Stimulated activated CD4-positive, alpha-beta T cell treated with anti-CD3 and anti-CD28 coated beads, Interleukin-2, amount 100 ng/mL, for 4 hours (primary cell): Measurements from ENCODE around the gene A2ML1.
"Not testable (repeated sequence)": the region's sequence is repeated elsewhere in the genome, so short reads cannot be mapped to it uniquely, and the experiment has no call there.

Experiments
- DNase-seq: peaks from one replicate; pipeline ENCODE4 v3.0.0-alpha.2; 2020; ENCODE audit warnings: low read depth

The A2ML1 gene

DNA sequence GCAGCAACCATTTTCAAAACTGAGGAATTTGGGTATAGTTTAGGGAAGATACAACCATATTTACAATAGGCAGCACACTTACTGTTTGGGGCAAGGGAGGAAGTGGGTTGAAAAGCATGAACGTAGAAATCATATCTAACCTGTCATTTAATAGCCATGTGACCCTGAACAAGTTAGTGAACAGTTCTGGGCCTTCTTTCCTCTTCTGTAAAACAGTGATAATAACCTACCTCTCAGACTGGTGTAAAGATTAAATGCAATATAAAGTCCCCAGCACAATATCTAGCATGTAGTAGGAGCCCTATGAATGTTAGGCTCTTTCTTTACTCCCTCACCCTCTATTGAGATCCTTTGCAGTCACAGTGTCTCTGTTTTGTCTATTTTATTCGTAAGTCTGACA is 33.5 kb downstream of the A2ML1 start:
- no peak for DNase-seq

DNA sequence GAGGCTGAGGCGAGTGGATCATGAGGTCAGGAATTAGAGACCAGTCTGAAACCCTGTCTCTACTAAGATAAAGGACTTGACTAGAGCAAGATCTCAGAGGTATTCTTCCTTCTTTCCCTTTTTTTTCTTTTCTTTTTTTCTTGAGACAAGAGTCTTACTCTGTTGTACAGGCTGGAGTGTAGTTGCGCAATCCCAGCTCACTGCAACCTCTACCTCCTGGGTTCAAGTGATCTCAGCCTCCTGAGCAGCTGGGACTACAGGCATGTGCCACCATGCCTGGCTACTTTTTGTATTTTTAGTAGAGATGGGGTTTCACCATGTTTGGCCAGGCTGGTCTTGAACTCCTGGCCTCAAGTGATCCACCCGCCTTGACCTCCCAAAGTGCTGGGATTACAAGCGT is 37.0 kb downstream of the A2ML1 start:
- DNase-seq = not testable (repeated sequence)

DNA sequence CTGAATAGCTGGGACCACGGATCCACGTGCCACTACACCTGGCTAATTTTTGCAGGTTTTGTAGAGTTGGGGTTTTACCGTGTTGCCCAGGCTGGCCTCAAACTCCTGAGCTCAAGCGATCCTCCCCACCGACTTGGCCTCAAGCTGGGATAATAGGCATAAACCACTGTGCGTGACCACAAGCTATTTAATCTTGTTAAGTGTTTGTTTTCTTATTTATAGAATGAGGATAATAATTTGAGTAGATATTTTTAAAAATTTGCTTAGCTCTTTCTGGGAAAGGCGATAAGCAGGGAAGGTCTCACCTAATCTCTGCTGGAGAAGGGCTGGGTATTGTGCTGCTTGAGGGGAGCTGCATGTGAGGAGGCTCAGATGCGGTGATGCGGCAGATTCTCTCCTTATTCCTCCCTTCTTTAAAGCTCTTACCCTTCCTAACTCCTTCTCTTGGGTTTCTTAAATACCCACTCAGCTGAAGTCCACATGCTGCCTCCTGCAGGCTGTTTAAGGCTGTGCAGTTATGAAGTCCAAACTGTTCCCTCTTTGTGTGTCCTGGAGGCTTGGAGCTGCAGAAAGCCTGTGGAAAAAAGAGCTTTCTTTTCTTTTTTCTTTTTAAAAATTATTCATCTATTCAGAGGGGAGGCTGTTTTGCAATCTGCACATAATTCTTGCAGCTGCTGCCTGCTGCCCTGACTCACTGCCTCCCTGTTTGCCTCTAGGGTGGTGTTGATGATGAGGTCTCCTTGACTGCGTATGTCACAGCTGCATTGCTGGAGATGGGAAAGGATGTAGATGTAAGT is 37.9 kb downstream of the A2ML1 start:
- DNase-seq = peak; percentile 1

DNA sequence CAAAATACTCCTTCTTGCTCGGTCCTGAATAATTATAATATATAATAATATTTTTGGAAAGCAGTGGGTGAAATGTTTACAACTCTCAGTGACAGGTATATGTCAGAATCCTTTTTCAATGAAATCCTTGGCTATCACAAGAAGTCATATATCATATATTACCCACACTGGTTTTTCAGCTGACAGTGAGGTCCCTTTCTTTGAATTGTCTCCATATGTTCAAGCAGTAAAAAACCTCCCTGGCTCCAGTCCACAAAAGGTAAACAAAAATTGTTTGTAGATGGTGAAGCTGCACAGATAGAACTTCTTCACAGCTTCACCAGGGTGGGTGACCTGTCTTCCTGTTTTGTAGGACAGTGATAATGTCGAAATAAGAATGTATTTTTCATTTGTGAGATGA is 44.0 kb downstream of the A2ML1 start:
- DNase-seq = no peak

DNA sequence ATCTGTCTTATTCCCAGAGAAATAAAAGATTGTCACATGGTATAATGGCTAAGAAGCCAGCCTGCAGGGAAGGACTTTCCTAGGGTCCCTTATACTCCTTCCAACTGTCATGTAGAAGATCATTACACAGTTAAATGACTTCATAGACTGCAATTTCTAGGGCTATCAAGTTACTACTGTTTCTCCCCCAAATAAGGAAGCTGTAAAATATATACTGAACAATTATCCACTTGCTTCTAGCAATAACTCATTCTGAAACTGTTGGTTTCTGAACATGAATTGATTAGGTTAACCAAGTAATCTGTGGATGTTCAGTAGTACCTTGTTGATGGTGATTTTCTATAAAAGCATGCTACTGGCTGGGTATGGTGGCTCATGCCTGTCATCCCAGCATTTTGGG is 44.6 kb downstream of the A2ML1 start:
- DNase-seq = no peak

DNA sequence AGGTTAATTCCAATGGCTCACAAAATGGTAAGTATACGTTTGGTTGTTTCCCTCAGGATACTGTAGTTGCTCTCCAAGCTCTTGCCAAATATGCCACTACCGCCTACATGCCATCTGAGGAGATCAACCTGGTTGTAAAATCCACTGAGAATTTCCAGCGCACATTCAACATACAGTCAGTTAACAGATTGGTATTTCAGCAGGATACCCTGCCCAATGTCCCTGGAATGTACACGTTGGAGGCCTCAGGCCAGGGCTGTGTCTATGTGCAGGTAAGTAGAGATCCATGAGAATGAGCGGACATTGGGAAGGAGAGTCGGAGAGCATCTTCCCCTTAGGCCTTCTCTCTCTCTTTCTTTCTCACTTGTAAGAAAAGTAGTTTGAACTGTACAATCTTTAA is 45.4 kb downstream of the A2ML1 start:
- DNase-seq = no peak

DNA sequence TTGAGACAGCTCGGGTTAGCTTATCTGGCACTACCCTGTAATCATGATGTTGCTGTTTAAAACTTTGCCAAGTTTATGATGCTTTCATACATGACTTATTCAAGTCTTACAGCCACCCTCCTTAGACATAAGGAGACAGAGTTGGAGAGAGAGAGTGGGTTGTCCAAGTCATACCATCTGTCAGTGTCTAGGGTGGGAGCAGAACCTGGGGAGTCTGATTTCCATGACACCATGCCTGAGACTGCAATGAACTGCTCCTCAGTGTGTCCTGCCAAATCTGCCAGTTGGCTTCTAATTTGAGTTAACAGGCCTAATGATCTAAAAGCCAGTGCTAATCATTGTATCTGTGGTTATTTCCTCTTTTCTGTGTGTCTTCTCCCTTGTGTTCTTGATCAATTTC is 48.2 kb downstream of the A2ML1 start:
- no peak for DNase-seq

DNA sequence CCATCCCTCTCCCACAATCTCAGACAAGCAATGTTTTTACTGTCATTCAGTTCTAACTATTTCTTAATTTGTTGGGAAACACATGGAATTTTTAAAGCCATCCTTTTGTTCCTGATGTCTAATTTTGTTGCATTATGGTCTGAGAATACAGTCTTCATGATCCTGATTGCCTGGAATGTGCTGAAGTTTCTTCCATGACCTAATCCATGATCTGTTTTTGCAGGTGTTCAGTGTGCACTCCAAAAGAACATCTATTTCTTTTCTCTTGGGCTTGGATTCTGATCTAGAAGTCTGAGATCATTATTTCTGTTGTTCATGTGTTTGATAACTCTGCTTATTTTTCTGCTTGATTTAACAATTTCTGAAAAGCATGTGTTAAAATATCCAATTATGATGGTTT is 48.6 kb downstream of the A2ML1 start:
- DNase-seq = no peak

DNA sequence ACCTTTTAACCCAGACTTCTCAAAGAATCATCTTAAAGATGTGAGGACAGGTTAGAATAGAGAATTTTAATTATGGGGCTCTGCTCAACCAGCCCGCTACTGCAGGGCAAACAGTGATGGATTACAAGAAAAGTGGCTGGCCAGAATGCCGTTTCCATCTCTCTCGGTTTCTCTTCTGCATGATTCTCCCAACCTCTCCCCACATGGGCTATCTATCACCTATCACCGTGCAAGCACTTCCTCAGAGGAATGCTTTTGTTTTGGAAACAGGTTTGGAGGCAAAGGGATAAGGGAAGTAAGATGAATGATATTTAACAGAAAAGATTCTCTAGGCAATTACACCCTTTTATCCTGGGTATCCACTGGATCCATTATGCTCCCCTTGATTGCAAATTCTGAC is 54.5 kb downstream of the A2ML1 start:
- no peak for DNase-seq

DNA sequence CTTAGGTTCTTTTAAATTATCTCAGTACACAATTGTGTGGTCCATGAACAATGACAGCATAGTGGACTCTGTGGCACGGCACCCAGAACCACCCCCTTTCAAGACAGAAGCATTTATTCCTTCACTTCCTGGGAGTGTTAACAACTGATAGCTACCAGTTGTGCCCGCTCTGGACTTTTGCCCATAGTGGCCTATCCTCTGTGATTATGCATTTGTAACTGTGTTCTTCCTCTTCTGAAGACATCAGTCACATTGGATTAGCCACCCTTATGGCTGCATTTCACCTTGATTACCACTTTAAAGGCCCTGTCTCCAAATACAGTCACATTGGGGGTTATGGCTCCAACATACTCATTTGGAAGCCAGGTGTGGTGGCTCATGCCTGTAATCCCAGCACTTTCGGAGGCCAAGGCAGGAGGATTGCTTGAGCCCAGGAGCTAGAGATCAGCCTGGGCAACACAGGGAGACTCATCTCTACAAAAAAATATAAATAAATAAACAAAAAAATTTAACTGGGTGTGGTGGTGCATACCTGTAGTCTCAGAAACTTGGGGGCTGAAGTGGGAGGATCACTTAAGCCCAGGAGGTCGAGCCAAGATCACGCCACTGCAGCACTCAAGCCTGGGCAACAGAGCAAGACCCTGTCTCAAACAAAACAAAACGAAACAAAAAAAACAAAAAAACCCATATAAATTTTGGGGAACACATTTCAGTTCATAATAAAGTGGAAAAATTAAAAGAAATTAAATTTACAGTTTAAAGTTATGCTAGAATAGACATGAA is 64.3 kb downstream of the A2ML1 start:
- no peak for DNase-seq

DNA sequence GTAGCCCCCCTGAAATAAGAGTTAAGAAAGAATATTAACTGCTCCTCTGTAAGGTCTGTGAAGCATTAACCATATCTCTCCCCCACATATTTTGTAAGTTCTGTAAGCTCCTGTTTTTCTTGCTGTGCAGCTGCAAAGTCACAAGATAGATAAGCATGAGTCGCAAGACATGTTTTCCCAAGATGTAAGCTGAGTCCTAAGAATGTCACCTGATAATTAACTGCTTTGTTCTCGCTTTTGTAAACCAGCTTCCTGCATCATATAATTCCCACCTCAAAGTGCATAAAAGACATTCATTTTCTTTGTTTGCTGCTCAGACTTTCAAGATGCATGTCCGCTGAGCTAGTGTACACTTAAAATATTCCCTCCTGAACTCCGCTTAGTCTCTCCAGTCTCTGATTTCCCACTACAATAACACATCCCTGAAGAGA is 64.9 kb downstream of the A2ML1 start:
- DNase-seq = no peak

DNA sequence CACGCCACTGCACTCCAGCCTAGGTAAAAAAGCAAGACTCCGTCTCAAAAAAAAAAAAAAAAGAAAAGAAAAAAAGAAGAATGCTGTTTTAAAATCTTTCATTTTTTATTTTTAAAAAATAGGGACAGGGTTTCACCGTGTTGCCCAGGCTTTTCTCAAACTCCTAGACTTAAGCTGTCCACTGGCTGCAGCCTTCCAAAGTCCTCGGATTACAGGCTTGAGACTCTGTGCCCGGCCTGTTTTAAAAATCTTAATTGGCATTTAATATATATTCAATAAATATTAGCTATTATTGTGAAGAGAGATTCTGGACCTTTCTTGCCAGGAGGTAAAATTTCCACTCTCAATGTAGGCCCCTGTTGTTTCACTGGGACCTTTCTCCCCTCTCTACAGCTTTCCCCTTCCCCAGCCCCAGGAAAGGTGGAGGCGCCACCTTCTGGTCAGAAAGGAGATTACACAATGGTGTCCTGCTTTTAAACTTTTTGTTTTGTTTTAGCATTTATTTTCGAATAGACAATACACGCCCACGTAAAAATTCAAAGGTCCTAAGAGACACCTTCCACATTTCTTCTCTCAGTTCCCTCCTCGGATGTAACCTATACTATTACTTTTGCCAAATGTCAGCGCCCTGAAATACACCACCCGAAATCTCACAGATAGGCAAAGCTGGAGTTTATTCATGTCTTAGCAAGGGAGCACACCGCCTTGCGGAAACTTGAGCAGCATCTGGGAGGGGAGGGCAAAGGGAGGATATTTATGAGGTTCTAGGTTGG is 68.1 kb downstream of the A2ML1 start:
- DNase-seq = peak; percentile 32

DNA sequence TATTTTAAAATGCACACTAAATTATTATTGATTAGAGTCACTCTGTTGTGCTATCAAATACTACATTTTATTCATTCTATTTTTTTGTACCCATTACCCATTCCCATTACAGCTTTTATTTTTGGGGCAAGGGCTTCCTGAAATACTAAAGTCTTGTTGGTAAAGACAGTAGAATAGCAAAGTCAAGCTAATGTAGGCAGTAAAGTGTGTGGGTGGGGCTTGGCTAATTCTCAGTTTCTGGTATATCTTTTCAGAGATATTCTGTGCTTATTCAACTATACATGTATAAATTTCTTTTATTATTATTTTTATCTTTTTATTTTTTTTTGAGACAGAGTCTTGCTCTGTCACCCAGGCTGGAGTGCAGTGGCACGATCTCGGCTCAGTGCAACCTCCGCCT is 69.6 kb downstream of the A2ML1 start:
- DNase-seq = no peak

DNA sequence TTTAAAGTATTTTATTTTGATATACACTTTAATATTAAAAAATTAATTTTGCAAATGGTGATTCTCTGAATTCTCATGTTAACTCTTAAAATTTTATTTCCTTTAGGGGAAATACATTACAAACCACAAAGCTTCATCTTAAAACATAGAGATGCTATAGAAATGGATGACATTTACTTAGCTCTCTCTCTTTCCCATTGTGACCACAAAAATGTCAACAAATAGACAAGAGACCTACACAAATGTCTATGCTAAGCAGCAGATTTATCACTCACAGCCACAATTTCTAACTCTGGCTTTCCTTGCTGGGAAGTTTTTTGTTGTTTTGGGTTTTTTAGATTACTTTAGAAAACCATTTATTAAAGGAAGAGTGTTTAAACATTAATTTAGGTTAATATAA is 72.0 kb downstream of the A2ML1 start:
- DNase-seq = no peak

DNA sequence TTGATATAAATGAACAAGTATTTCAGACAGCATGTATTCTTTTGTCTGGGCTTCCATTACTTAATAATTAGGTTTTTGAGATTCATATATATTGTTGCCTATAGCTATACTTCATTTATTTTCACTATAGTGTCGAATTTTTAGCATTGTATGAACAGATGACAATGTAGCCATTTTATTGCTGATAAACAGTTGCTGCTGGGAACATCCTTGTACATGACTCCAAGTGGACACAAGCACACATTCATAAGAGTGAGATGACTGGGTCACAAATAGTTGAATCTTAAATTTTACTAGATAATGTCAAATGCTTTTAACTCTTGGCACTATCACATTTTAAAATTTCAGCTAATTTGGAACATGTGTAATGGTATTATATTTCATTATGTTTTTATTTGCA is 72.6 kb downstream of the A2ML1 start:
- DNase-seq = no peak

DNA sequence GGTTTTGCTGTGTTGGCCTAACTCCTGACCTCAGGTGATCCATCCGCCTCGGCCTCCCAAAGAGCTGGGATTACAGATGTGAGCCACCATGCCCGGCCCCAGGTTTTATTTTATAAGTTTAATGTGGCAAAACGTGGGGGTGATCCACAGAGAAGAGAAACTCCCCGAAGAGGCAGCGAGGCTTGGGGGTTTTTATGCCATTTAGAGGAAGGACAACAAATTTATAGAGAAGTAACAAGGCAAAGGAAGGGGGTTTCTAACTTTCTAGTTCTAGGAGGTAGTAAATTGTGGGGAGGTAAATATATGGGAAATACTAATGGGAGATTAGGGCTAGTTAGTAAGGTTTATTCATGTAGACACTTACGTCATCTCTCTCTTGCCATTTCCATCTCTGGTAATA is 74.7 kb downstream of the A2ML1 start:
- no peak for DNase-seq

DNA sequence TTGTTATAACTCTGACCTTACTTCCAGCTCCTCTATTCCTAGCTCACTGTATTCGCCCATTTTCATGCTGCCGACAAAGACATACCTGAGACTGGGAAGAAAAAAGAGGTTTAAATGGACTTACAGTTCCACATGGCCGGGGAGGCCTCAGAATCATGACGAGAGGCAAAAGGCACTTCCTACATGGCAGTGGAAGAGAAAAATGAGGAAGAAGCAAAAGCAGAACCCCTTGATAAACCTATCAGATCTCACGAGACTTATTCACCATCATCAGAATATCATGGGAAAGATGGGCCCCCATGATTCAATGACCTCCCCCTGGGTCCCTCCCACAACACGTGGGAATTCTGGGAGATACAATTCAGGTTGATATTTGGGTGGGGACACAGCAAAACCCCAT is 77.4 kb downstream of the A2ML1 start:
- no peak for DNase-seq

DNA sequence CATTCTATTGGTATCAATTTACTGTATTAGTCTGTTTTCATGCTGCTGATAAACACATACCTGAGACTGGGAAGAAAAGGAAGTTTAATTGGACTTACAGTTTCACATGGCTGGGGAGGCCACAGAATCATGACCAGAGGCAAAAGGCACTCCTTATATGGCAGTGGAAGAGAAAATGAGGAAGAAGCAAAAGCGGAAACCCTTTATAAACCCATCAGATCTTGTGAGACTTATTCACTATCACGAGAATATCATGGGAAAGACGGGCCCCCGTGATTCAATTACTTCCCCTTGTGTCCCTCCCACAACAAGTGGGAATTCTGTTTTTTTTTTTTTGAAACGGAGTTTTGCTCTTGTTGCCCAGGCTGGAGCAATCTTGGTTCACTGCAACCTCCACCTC is 80.3 kb downstream of the A2ML1 start:
- DNase-seq = not testable (repeated sequence)

DNA sequence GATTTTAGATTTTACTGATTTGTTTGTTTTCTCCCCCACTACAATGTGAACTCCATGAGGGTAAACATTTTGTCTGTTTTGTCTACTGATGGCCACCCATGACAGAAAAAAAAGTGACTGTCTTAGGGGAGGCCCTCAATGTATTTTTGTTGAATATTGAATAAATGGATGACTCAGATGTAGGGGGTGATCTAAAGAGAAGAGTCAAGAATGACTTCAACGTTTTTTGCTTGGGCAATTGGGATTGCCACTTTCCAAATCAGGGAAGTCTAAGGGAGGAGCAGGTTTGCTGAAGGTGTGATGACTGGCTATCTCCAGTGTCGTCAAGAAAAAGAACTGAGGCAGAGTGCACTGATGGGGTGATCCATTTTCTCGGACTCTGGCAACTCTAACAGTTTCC is 81.2 kb downstream of the A2ML1 start:
- no peak for DNase-seq

DNA sequence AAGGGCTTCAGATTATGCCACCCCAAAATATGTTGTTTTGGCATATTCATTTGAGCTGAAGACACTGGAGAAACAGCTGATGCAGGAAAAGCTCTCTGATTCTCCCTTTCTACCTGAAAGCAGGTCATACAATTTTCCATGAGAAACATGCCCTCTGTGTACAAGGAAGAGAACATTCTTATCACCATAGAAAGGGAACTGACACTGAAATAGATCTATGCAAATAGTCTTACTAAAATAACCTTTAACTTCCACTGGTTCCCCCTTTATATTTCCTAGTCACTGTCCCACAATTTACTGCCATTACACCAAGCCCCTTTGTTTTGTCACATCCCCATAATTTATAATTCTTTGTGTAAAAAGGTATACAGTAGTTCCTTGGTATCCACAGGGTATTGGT is 82.2 kb downstream of the A2ML1 start:
- DNase-seq = no peak

DNA sequence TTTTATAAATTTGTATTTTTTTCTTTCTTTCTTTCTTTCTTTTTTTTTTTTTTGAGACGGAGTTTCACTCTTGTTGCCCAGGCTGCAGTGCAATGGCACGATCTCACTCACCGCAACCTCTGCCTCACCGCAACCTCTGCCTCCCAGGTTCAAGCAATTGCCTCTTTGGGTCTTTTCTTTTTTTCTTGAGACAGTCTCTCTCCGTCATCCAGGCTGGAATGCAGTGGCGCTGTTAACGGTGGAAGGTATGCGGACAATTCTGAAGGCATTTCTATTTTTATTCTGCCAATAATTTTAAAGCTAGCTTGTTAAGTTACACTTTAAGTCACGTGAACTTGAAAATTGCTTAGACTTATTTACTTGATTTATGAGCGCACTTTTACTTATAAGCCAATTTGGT is 83.1 kb downstream of the A2ML1 start:
- no peak for DNase-seq

DNA sequence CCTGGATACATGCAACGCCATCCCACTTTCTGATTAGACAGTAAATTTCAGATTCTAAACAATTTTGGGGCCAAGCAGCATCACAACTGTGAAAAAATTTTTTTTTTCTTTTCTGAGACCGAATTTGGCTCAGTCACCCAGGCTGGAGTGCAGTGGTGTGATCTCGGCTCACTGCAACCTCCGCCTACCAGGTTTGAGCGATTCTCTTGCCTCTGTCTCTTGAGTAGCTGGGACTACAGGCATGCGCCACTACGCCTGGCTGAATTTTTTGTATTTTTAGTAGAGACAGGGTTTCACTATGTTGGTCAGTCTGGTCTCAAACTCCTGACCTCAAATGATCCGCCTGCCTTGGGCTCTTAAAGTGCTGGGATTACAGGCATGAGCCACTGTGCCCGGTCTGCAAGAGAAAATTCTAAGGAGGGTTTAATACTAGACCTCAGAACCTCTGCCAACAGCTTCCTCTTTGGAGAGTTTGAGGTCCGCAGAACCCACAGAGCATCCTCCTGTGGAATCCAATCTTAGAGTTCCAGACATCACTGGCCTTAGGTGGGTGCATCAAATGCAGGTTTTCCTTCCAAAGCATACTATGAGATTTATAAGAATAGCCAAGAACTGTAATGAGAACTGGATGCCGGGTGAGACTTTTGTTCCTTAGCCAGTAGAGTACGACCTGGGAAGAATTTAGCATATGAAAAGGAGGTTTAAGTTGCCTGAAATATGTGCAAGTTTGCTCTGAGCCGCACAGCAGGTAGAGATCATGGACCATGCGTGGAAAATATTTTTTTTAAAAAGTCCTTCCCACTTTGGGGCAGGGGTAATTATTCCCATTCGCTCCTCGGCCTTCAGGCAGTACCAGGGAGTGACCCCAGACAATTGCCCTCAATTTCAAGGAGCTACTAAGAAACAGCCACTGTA is 84.1 kb downstream of the A2ML1 start:
- no peak for DNase-seq
